Measurements from ENCODE around the gene KLRG1. TPM values are rescaled to one million over a fixed set of nuclear protein-coding genes. Genes with fewer than 3 reads are reported as not detected.

KLRG1 gene
- total and polyA plus RNA-seq, 10 donors: 2.0 to 35.9 (median 28.0) TPM

GRCh38 chr12:8995021-8995775, 5.9 kb downstream of the KLRG1 start:
- TF ChIP-seq POLR2AphosphoS5 (IDR thresholded peaks at IDR 0.05) (no peak), CTCF (IDR thresholded peaks at IDR 0.05 in 8 of 11, conservative IDR thresholded peaks at IDR 0.05 in 3 of 11) (no peak), POLR2A (IDR thresholded peaks at IDR 0.05) (no peak)
- H3K36me3 ChIP-seq: no peaks in the 10 kb centered on the region
- peak overlapping the region in 2 of 8 donors; percentile 23 to 61 for H3K4me3 ChIP-seq
- intact Hi-C loops (cut with DNase I; ENCODE audit: low total_unique reads): no loop called here
- H3K27me3 ChIP-seq (replicated peaks in 1 of 7): no peaks in the 10 kb centered on the region
- no peaks in the 10 kb centered on the region for H3K9me3 ChIP-seq
- H3K4me1 ChIP-seq: peaks cover 0 to 55% (median 13%) of the 10 kb centered on the region in 6 donors
- DNase-seq: no peak
- 84 to 90% (median 88%) methylated on average over 4 of the region's 4 CpGs for WGBS, 5 donors
- peak overlapping the region in 4 of 8 donors; percentile 22 to 78 (median 61) for H3K27ac ChIP-seq

GRCh38 chr12:8996682-8997405, 7.5 kb downstream of the KLRG1 start:
- Histone ChIP-seq H3K27ac (peak overlapping the region in 7 of 8 donors; percentile 6 to 78 (median 60)), H3K4me1 (peaks cover 0 to 58% (median 17%) of the 10 kb centered on the region in 6 donors), H3K9me3 (no peaks in the 10 kb centered on the region), H3K27me3 (replicated peaks in 1 of 7) (no peaks in the 10 kb centered on the region), H3K4me3 (peak overlapping the region in 1 of 8 donors; percentile 18), H3K36me3 (no peaks in the 10 kb centered on the region)
- intact Hi-C loops (cut with DNase I; ENCODE audit: low total_unique reads): no loop called here
- TF ChIP-seq CTCF (IDR thresholded peaks at IDR 0.05 in 8 of 11, conservative IDR thresholded peaks at IDR 0.05 in 3 of 11): no peak
- peak in 1 of 3 donors; percentile 30 for TF ChIP-seq POLR2AphosphoS5 (IDR thresholded peaks at IDR 0.05)
- TF ChIP-seq POLR2A (IDR thresholded peaks at IDR 0.05): no peak
- WGBS, 5 donors: 67 to 81% (median 77%) methylated on average over 5 of the region's 5 CpGs
- DNase-seq: no peak

DNA sequence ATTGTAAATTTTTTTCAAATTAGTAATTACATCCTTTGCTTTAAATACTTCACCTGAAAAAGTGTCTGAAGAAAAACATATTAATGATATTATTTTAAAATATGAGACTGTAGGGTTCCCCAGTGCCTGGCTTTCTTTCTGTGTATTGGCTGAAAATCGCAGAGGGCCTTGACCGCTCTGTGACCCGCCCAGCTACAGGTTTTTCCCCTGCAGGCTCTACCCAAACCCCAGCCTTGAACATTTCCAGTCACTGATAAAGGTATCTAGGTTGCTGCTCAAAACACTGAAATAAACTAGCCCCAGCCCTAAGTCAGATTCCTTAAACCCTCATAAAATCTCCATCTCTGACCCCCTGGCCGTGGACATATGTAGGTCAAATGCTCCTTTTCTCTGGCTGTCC, 11.9 kb downstream of the KLRG1 start:
- WGBS, 5 donors: 61 to 85% (median 77%) methylated on average over 4 of the region's 4 CpGs
- intact Hi-C loops (cut with DNase I; ENCODE audit: low total_unique reads): no loop called here

More for the DNA sequence above, 11.9 kb downstream of the KLRG1 start:
- Histone ChIP-seq H3K27ac (peak overlapping the region in 7 of 8 donors; percentile 6 to 70 (median 46)), H3K4me3 (no peak overlapping the region), H3K4me1 (peaks cover 0 to 37% (median 16%) of the 10 kb centered on the region in 6 donors), H3K9me3 (no peaks in the 10 kb centered on the region), H3K27me3 (replicated peaks in 1 of 7) (no peaks in the 10 kb centered on the region), H3K36me3 (no peaks in the 10 kb centered on the region)
- TF ChIP-seq POLR2AphosphoS5 (IDR thresholded peaks at IDR 0.05): no peak
- no peak for TF ChIP-seq POLR2A (IDR thresholded peaks at IDR 0.05)
- no peak for TF ChIP-seq CTCF (IDR thresholded peaks at IDR 0.05 in 8 of 11, conservative IDR thresholded peaks at IDR 0.05 in 3 of 11)
- DNase-seq: no peak
